ENCODE data around the gene CD180.

CD180 gene

DNA sequence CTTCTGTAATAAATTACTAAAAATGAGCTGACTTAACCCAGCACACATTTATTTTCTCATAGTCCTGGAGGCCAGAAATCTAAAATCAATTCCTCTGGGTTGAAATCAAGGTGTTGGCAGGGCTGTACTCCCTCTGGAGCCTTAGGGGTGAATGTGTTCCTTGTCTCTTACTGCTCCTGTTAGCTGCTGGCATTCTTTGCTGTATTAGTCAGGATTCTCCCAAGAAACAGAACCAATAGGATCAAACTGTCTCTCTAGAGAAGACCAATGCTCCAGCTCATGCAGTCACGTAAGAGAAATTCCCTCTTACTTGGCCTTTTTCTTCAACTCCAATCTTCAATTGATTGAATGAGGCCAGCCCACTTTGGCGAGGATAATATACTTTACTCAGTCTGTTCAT lies 15.3 kb upstream of the CD180 start:
- DNase-seq (ENCODE audit: low read depth), result no peak

- peak; percentile 57 for DNase-seq (ENCODE audit: low read depth)
These were observed 12.7 kb upstream of the CD180 start for GRCh38 chr5:67209141-67209771.

- no peak for DNase-seq (ENCODE audit: low read depth)
These were observed 11.8 kb upstream of the CD180 start for GRCh38 chr5:67208403-67208802.

GRCh38 chr5:67206929-67207328 lies 10.3 kb upstream of the CD180 start:
- DNase-seq (ENCODE audit: low read depth), result peak; percentile 78

DNA sequence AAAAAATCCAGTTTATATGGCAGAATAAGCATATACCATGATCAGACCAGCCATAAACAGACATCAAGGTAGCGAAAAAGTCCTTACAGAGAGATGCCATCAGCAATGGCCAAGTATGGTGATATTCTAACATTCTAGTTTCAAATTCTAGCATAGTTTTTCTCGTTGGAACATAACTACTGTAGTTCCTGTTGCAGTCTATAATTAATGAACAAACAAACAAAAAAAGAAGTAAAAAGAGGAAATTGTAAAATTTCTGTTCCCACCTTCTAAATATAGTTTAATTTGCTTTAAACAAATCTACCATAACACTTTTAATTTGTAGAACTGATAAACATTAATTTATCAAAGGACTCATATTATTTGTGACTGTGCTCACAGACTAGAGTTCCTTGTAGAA lies 9.9 kb upstream of the CD180 start:
- DNase-seq (ENCODE audit: low read depth), result no peak

DNA sequence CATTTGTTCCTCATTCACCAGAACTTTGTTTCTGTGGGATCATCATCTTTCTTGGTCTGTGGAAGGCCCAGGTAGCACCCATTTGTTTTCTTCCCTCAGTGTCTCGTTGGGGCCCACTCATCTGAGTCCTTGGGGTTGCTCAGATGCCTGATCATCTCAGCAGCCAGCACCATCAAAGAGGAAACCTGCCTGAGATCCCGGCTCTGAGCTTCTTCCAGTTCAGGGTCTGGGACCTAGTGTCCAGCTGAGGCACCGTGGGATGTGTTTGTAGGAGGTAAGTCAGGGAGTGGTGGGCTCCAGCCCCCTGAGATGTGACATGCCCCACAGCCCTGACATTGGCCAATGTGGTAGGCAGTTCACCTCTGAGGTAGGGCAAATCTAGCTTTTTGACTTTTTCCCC lies 9.4 kb upstream of the CD180 start:
- DNase-seq (ENCODE audit: low read depth), result no peak

DNA sequence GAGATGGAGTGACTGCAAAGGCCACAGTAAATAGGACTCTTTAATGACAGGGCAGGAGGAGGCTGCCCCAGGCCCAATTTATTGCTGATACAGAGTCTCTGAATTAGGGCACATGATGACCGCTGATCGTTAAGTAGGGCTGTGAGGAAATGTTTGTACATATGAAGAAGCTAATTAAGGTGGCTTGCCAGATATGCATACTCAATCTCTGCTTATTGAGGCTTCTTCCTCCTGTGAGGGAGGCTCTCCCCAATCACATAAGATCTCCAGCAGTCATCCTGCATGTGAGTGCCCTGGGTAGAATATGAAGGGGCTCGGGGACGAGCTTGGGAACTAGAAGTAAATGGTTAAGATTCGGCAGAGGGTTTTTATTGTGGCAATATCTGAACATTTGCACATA lies 8.2 kb upstream of the CD180 start:
- no peak for DNase-seq (ENCODE audit: low read depth)

DNA sequence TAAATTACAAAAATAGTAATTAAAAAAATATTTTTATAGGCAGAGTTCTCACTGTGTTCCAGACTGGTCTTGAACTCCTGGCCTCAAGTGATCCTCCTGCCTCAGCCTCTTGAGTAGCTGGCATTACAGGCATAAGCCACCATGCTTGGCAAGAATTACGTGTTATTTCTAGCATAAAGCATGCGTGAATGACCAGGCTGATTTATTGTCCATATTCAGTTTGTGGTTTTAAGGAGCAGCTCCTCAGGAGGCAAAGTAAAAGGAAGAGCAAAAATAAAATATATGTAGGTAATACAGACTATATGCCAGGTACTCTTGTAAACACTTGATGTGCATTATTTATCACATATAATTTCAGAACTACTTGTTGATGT lies 7.1 kb upstream of the CD180 start:
- DNase-seq (ENCODE audit: low read depth), result no peak

DNA sequence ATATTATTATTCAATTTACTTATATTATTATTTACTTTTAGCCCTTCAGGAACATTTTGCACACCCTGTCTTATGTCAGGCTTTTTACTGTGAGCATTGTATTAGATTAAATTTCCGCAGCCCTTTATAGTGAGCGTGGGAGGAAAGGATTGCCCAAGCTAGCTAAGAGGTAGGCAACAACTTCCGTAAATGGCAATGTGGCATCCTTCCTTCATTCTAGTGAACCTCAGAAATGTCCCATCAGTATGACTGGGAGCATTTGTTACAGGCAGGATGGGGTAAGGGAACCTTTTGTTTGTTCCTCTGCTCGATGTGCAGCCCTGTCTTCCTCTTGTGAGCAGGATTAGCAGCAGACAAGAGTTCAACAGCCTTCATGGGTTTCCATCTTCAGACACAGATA lies 6.2 kb upstream of the CD180 start:
- DNase-seq (ENCODE audit: low read depth), result no peak

DNA sequence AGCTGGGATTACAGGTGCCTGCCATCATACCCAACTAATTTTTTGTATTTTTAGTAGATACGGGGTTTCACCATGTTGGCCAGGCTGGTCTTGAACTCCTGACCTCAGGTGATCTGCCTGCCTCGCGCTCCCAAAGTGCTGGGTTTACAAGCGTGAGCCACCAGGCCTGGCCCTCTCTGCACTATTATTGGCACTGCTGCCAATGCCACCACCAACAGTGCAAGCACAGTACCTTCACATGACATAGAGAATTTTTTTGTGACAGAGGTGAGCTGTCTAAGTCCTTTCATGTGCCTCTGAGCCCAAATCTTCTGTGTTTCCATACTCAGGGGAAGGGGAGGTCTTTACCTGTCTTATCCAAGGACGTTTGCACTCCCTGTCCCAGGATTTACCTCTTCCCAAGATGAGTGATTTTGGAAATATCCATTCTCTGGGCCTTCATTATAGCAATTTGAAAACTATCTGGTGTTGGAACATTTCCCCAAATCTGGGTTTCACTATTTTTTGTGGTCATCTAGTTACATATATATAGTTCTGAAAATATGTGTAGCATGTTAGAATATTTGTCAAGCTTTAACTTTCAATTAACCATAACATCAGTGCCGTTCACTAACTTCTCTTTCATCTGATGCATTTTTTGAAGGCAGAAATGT lies 5.4 kb upstream of the CD180 start:
- no peak for DNase-seq (ENCODE audit: low read depth)

DNA sequence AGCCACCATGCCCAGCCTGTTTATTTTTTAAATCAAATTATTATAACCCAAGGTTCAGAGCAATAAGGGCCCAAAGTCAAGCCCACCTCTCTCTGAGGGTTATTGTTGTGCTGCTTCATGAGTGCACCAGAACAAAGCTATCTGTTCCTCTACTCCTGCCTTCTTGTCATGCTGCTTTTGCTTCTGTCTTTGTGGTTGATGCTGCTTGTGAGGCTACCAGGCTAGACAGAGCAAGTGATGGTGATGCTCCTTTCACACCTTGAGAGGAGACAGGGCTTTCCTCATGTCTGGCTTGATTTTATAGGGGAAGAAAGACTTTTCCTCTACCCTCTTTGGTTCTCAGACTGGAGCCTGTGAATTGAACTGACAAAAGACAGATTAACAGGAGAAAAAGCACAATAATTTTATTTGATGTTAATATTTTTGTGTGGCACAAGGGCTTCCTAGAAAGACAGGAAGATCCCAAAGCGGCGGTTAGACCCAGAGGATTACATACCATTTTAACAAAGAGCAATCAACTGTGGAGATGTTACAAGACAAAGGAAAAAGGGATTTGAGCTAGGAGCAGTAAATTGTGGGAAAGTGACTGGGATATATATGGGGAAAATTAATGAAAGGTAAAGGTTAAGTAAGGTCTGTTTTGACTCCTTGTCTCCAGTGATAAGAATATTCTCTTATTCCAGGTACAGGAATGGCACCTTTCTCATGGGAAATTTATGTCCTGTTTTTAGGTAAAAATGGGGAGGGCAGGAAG lies 4.4 kb upstream of the CD180 start:
- DNase-seq (ENCODE audit: low read depth), result no peak

GRCh38 chr5:67199859-67200258 lies 3.3 kb upstream of the CD180 start:
- DNase-seq (ENCODE audit: low read depth), result no peak

DNA sequence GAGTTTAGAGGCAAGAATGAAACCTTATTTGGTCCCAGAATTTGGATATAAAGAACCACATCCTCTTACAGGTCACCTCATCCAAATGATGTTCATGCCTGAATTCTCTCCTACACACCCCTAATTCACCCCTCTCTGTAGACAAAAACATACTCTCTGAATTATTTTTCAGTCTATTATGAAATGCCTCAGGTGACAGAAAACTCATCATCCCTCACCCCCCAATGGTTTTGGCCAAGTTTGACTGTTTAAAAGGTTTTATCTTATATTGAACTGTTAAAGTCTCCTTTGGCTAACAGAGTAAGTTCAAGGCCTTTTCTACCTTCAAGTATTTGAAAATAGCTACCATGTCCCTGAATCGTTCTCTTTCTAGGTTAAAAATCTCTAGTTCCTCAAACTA lies 2.3 kb upstream of the CD180 start:
- DNase-seq (ENCODE audit: low read depth), result no peak

DNA sequence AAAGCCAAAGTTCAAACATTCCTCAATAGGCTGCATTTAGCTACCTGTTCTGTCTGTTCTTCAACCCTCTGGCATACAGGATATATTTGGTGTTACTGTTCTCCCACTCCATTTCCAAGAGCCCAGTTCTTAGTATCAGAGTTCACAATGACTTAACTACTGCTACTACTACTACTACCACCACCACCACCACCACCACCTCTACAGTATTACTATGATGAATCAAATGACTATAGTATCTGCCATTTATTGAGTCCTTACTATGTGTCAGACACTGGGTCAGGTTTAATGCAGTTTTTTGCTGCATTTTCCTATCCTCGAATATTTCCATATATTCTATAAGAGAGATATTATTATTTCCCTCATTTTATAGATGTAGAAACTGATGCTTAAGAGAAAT lies 937 bp upstream of the CD180 start:
- no peak for DNase-seq (ENCODE audit: low read depth)

GRCh38 chr5:67195406-67196275 lies 958 bp downstream of the CD180 start:
- DNase-seq (ENCODE audit: low read depth), result no peak

DNA sequence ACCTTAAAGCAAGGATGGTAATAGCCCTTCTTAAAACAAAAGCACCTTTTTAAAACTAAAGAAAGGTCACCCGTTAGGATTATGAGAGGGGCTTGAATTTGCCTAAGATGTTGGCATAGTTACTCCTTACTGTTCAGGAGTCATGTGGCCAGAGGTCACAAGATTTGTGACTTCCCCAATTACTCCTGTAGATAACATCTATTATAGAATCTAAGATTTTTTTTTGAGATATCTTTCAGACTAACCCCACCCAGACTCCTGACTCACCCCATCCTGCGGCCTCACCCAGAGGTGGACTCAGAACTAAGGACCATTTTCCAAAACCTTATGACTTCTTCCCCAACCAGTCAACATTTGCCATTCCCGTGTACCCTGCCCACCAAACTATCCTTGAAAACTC lies 2.4 kb downstream of the CD180 start:
- no peak for DNase-seq (ENCODE audit: low read depth)

- no peak for DNase-seq (ENCODE audit: low read depth)
These were observed 3.2 kb downstream of the CD180 start for GRCh38 chr5:67193439-67193807.

GRCh38 chr5:67192719-67193438 lies 3.7 kb downstream of the CD180 start:
- DNase-seq (ENCODE audit: low read depth), result no peak

DNA sequence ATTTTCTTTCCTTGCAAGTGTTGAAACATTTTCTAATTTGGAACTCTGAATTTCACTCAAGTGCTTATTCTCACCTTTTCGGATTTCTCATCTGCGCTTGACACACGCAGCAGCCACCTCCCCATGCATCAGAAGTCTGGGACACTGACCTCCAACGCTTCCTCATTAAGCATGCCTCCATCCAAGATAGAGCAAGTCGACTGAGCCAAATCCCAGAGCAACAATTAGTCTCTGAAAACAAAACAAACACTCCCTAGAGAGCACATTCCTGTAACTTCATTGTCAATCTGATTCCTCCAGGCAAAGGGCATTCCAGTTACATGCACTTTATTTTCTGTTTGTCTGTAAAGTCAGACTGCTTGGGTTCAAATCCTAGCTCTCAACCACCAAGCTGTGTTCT lies 5.7 kb downstream of the CD180 start:
- no peak for DNase-seq (ENCODE audit: low read depth)

- no peak for DNase-seq (ENCODE audit: low read depth)
These were observed 6.2 kb downstream of the CD180 start for GRCh38 chr5:67190410-67190809.

- DNase-seq (ENCODE audit: low read depth), result no peak
These were observed 6.7 kb downstream of the CD180 start for GRCh38 chr5:67189931-67190330.

DNA sequence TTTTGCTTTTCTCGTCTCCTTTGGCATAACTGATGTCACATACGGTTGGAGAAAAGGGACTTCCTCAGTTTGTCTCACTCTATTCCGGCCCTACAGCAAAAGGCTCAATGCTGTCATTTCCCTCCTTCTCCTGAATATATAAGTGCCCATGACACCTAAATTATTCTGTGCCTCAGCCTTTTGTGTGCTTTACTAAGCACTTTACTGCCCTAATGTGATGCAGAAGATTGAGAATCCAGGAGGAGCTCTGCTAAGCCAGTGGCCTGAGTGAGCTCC lies 7.6 kb downstream of the CD180 start:
- no peak for DNase-seq (ENCODE audit: low read depth)

Data from activated T-cell treated with anti-CD3 and anti-CD28 coated beads for 24 hours (primary cell).